B cell (primary cell): ENCODE data around the gene EYS. TPM values are rescaled to one million over a fixed set of nuclear protein-coding genes. Genes with fewer than 3 reads are reported as not detected.

ENCODE experiments used
- ATAC-seq: fragments of 200-7000 bp; cut with Tn5 transposase; one replicate; pipeline ENCODE4 v1.10.0; 2021; ENCODE audit warnings: low read depth, mild to moderate bottlenecking, moderate number of reproducible peaks, moderate library complexity
- CTCF ChIA-PET: fragments of 350-600 bp; sonication (Branson Sonifier 250); formaldehyde crosslinking; loops from one replicate; lab custom pipeline; 2021; ENCODE audit warnings: antibody characterized with exemption, inconsistent platforms; lab: Charles Lee
- POLR2A ChIA-PET: fragments of 350-600 bp; sonication (Branson Sonifier 250); formaldehyde crosslinking; loops from one replicate; lab custom pipeline; 2021; ENCODE audit warnings: antibody characterized with exemption; lab: Charles Lee
- DNase-seq: peaks from one replicate; pipeline ENCODE4 v3.0.0; 2013
- H2AFZ ChIP-seq: 2 replicates; pipeline ENCODE4 v1.6.1; 2012; ENCODE audit warnings: mild to moderate bottlenecking, low read depth, low read length; ENCODE audit not compliant: insufficient read depth, poor library complexity, severe bottlenecking
- H3K27ac ChIP-seq, 2 donors: 1 replicate in 1 of 2; 2 replicates in 1 of 2; pipeline ENCODE4 v1.5.1; 2012 to 2013; ENCODE audit warnings: low read length in 2 of 2, mild to moderate bottlenecking in 2 of 2, moderate library complexity in 1 of 2
- H3K27me3 ChIP-seq, 4 experiments: fragments of 200-600 bp in 1 of 4; sonication (generic) in 1 of 4; replicated peaks in 1 of 4; 1 replicate in 2 of 4; 2 replicates in 2 of 4; pipeline versions ENCODE4 v1.6.1 to v1.7.0; 2013 to 2016; ENCODE audit warnings: low read length in 3 of 4, mild to moderate bottlenecking in 2 of 4, mixed read lengths in 1 of 4, moderate library complexity in 1 of 4; ENCODE audit not compliant: insufficient read depth in 4 of 4, control insufficient read depth in 3 of 4; ENCODE audit errors: control extremely low read depth in 1 of 4
- H3K36me3 ChIP-seq, 2 experiments: replicated peaks in 1 of 2; 1 replicate in 1 of 2; 2 replicates in 1 of 2; pipeline versions ENCODE4 v1.6.1 to v1.7.1; 2013; ENCODE audit warnings: low read length in 1 of 2; ENCODE audit not compliant: insufficient read depth in 2 of 2, control insufficient read depth in 1 of 2; ENCODE audit errors: control extremely low read depth in 1 of 2, extremely low read depth in 1 of 2
- H3K4me1 ChIP-seq, 2 donors: fragments of 200-600 bp in 1 of 2; sonication (generic) in 1 of 2; 1 replicate in 1 of 2; 2 replicates in 1 of 2; pipeline versions ENCODE4 v1.5.1 to v1.6.1; 2013 to 2017; ENCODE audit warnings: low read length in 2 of 2; ENCODE audit not compliant: control insufficient read depth in 2 of 2, insufficient read depth in 2 of 2
- H3K4me2 ChIP-seq: replicated peaks from 2 replicates; pipeline ENCODE3; 2012; ENCODE audit warnings: mild to moderate bottlenecking, low read depth, low read length; ENCODE audit not compliant: poor library complexity, severe bottlenecking
- H3K4me3 ChIP-seq, 5 experiments: fragments of 200-600 bp in 1 of 5; sonication (generic) in 1 of 5; 1 replicate in 3 of 5; 2 replicates in 2 of 5; pipeline versions ENCODE4 v1.5.1 to v1.7.0; 2011 to 2016; ENCODE audit warnings: low read length in 4 of 5, mild to moderate bottlenecking in 4 of 5, low read depth in 2 of 5, control low read depth in 1 of 5, moderate library complexity in 1 of 5; ENCODE audit not compliant: insufficient read depth in 1 of 5; ENCODE audit errors: control extremely low read depth in 1 of 5, extremely low read depth in 1 of 5
- H3K79me2 ChIP-seq: fragments of 200-600 bp; sonication (generic); one replicate; pipeline ENCODE4 v1.6.0; 2016; ENCODE audit warnings: low read length; ENCODE audit not compliant: control insufficient read depth, insufficient read depth
- H3K9ac ChIP-seq: fragments of 200-600 bp; sonication (generic); 2 replicates; pipeline ENCODE4 v1.6.1; 2017; ENCODE audit warnings: mild to moderate bottlenecking, low read length, moderate library complexity
- H3K9me3 ChIP-seq, 3 donors: one replicate each; pipeline versions ENCODE4 v1.6.1 to v1.7.1; 2013; ENCODE audit warnings: low read length in 2 of 3; ENCODE audit not compliant: control insufficient read depth in 2 of 3, insufficient read depth in 1 of 3; ENCODE audit errors: control extremely low read depth in 1 of 3
- H4K20me1 ChIP-seq: 2 replicates; pipeline ENCODE4 v1.6.0; 2012; ENCODE audit warnings: mild to moderate bottlenecking, low read length; ENCODE audit not compliant: insufficient read depth, control insufficient read depth, poor library complexity, severe bottlenecking
- H3K27ac Mint-ChIP-seq: one replicate; pipeline ENCODE4 v1.8.0; 2021; ENCODE audit warnings: mixed read lengths
- H3K27me3 Mint-ChIP-seq: one replicate; pipeline ENCODE4 v1.8.0; 2021; ENCODE audit warnings: mixed read lengths
- H3K4me1 Mint-ChIP-seq: one replicate; pipeline ENCODE4 v1.8.0; 2021; ENCODE audit warnings: mixed read lengths
- H3K4me3 Mint-ChIP-seq: one replicate; pipeline ENCODE4 v1.8.0; 2021; ENCODE audit warnings: mixed read lengths
- H3K9me3 Mint-ChIP-seq: one replicate; pipeline ENCODE4 v1.8.0; 2022; ENCODE audit warnings: mixed read lengths; ENCODE audit not compliant: insufficient read depth
- EZH2 ChIP-seq: IDR thresholded peaks from 2 replicates; pipeline ENCODE4 v1.6.1; 2012; ENCODE audit warnings: borderline replicate concordance, low read depth, mild to moderate bottlenecking, moderate library complexity, low read length; ENCODE audit not compliant: insufficient read depth, poor library complexity, severe bottlenecking
- intact Hi-C: fragments of 100-400 bp; cut with micrococcal nuclease; formaldehyde crosslinking; loops from one replicate; pipeline ENCODE4 v1.10.0; 2022
- polyA plus RNA-seq: library from polyadenylated mRNA; depleted of rRNA; stranded (reverse); fragments of >200 nt; gene quantifications from 2 replicates; pipeline ENCODE4 v1.2.3, GENCODE V29; 2012
- total RNA-seq, 2 donors: library from RNA; stranded (reverse); fragments of 120-200 nt in 1 of 2; gene quantifications; 1 replicate in 1 of 2; 2 replicates in 1 of 2; pipeline versions ENCODE4 v1.2.3 to v1.2.4, GENCODE V29; 2013 to 2022
- TF ChIP-seq, protein P1 (sequence below): fragments of 200-600 bp; IDR thresholded peaks from one replicate; pipeline ENCODE4 v1.8.0; 2022; ENCODE audit warnings: antibody characterized with exemption, mild to moderate bottlenecking

Gene EYS
- total and polyA plus RNA-seq, 2 donors (not counting 1 experiment from before 2014, with no cell fraction given), result not detected

GRCh38 chr6:63798378-63798777 is 1908.6 kb downstream of the EYS start:
- intact Hi-C loops, result no loop called here
- H3K9ac ChIP-seq, result no peak overlapping the region
- CTCF ChIA-PET, result no interaction called here
- no peak overlapping the region for H3K27ac ChIP-seq
- no peaks in the 10 kb centered on the region for H3K79me2 ChIP-seq
- H2AFZ ChIP-seq, result no peak overlapping the region
- no peaks in the 10 kb centered on the region for H3K9me3 Mint-ChIP-seq
- H3K4me3 Mint-ChIP-seq, result no peak overlapping the region
- ATAC-seq (no peak), DNase-seq (no peak)
- H4K20me1 ChIP-seq, result no peaks in the 10 kb centered on the region
- peaks cover 0 to 4% (median 0%) of the 10 kb centered on the region in 4 experiments for H3K27me3 ChIP-seq
- POLR2A ChIA-PET, result no interaction called here
- H3K4me1 Mint-ChIP-seq, result no peaks in the 10 kb centered on the region
- no peak overlapping the region for H3K4me2 ChIP-seq
- H3K9me3 ChIP-seq, result no peaks in the 10 kb centered on the region
- H3K27me3 Mint-ChIP-seq, result peaks cover 10% of the 10 kb centered on the region
- no peaks in the 10 kb centered on the region for H3K36me3 ChIP-seq
- TF ChIP-seq EZH2, result no peak
- TF ChIP-seq, protein P1, sequence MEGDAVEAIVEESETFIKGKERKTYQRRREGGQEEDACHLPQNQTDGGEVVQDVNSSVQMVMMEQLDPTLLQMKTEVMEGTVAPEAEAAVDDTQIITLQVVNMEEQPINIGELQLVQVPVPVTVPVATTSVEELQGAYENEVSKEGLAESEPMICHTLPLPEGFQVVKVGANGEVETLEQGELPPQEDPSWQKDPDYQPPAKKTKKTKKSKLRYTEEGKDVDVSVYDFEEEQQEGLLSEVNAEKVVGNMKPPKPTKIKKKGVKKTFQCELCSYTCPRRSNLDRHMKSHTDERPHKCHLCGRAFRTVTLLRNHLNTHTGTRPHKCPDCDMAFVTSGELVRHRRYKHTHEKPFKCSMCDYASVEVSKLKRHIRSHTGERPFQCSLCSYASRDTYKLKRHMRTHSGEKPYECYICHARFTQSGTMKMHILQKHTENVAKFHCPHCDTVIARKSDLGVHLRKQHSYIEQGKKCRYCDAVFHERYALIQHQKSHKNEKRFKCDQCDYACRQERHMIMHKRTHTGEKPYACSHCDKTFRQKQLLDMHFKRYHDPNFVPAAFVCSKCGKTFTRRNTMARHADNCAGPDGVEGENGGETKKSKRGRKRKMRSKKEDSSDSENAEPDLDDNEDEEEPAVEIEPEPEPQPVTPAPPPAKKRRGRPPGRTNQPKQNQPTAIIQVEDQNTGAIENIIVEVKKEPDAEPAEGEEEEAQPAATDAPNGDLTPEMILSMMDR, result no peak
- H3K27ac Mint-ChIP-seq, result no peak overlapping the region
- no peaks in the 10 kb centered on the region for H3K4me1 ChIP-seq
- H3K4me3 ChIP-seq, result no peak overlapping the region

GRCh38 chr6:63797721-63798120 is 1909.3 kb downstream of the EYS start:
- ATAC-seq, result no peak
- no peak overlapping the region for H3K27ac Mint-ChIP-seq
- POLR2A ChIA-PET, result no interaction called here

More at GRCh38 chr6:63797721-63798120, 1909.3 kb downstream of the EYS start:
- no peak overlapping the region for H3K9ac ChIP-seq
- no peak overlapping the region for H3K4me3 ChIP-seq
- H3K4me1 Mint-ChIP-seq, result no peaks in the 10 kb centered on the region
- TF ChIP-seq EZH2, result no peak
- TF ChIP-seq, protein P1, result no peak
- no peaks in the 10 kb centered on the region for H3K79me2 ChIP-seq
- H3K27ac ChIP-seq, result no peak overlapping the region
- H3K27me3 ChIP-seq, result peaks cover 0 to 4% (median 0%) of the 10 kb centered on the region in 4 experiments
- intact Hi-C loops, result no loop called here
- no peak for DNase-seq
- no peaks in the 10 kb centered on the region for H4K20me1 ChIP-seq
- H3K4me3 Mint-ChIP-seq, result no peak overlapping the region
- H3K27me3 Mint-ChIP-seq, result peaks cover 14% of the 10 kb centered on the region
- no peak overlapping the region for H3K4me2 ChIP-seq
- CTCF ChIA-PET, result no interaction called here
- H2AFZ ChIP-seq, result no peak overlapping the region
- no peaks in the 10 kb centered on the region for H3K36me3 ChIP-seq
- H3K4me1 ChIP-seq, result no peaks in the 10 kb centered on the region
- H3K9me3 Mint-ChIP-seq, result no peaks in the 10 kb centered on the region
- H3K9me3 ChIP-seq, result no peaks in the 10 kb centered on the region
